CD4-positive, alpha-beta T cell (primary cell): ENCODE measurements around the gene MCFD2. TPM values are rescaled to one million over a fixed set of nuclear protein-coding genes. Genes with fewer than 3 reads are reported as not detected.

ENCODE experiments used
- ATAC-seq: fragments of 200-7000 bp; cut with Tn5 transposase; one replicate; pipeline ENCODE4 v1.10.0; 2022; ENCODE audit warnings: mild to moderate bottlenecking; ENCODE audit not compliant: poor library complexity
- CTCF ChIA-PET: fragments of 350-600 bp; sonication (Branson Sonifier 250); formaldehyde crosslinking; loops from one replicate; lab custom pipeline; 2021; ENCODE audit warnings: antibody characterized with exemption, inconsistent platforms; lab: Charles Lee
- POLR2A ChIA-PET: fragments of 350-600 bp; sonication (Branson Sonifier 250); formaldehyde crosslinking; loops from one replicate; lab custom pipeline; 2021; ENCODE audit warnings: antibody characterized with exemption, inconsistent platforms; lab: Charles Lee
- DNase-seq, 14 experiments: peaks; one replicate each; pipeline ENCODE4 v3.0.0-alpha.2; 2013 to 2020; ENCODE audit warnings: mixed read lengths in 2 of 14
- H3K27ac ChIP-seq, 2 donors: one replicate each; pipeline versions ENCODE4 v1.5.1 to v1.7.0; 2013; ENCODE audit warnings: low read length in 2 of 2, low read depth in 1 of 2, mild to moderate bottlenecking in 1 of 2
- H3K27me3 ChIP-seq, 2 experiments: 1 replicate in 1 of 2; 2 replicates in 1 of 2; pipeline versions ENCODE4 v1.6.1 to v1.7.0; 2013; ENCODE audit warnings: low read length in 2 of 2, control low read depth in 1 of 2, mild to moderate bottlenecking in 1 of 2, moderate library complexity in 1 of 2; ENCODE audit not compliant: insufficient read depth in 2 of 2, control insufficient read depth in 1 of 2
- H3K36me3 ChIP-seq: one replicate; pipeline ENCODE4 v1.6.1; 2013; ENCODE audit warnings: low read length, control low read depth; ENCODE audit not compliant: insufficient read depth
- H3K4me1 ChIP-seq: one replicate; pipeline ENCODE4 v1.6.1; 2013; ENCODE audit warnings: low read length, control low read depth; ENCODE audit not compliant: insufficient read depth
- H3K4me3 ChIP-seq: one replicate; pipeline ENCODE4 v1.5.1; 2013; ENCODE audit warnings: mild to moderate bottlenecking, low read length, moderate library complexity
- H3K9me3 ChIP-seq, 2 experiments: 1 replicate in 1 of 2; 2 replicates in 1 of 2; pipeline versions ENCODE4 v1.6.1 to v1.7.0; 2013; ENCODE audit warnings: low read length in 2 of 2, mild to moderate bottlenecking in 2 of 2, control low read depth in 1 of 2, moderate library complexity in 1 of 2; ENCODE audit not compliant: control insufficient read depth in 1 of 2, insufficient read depth in 1 of 2
- H3K27ac Mint-ChIP-seq: one replicate; pipeline ENCODE4 v1.8.0; 2020; ENCODE audit warnings: mixed read lengths
- H3K27me3 Mint-ChIP-seq: one replicate; pipeline ENCODE4 v1.8.0; 2021; ENCODE audit warnings: mixed read lengths
- H3K36me3 Mint-ChIP-seq: one replicate; pipeline ENCODE4 v1.8.0; 2021; ENCODE audit warnings: low read depth, mixed read lengths
- H3K4me1 Mint-ChIP-seq: one replicate; pipeline ENCODE4 v1.8.0; 2021; ENCODE audit warnings: low read depth, mixed read lengths
- H3K4me3 Mint-ChIP-seq: one replicate; pipeline ENCODE4 v1.8.0; 2020; ENCODE audit warnings: mild to moderate bottlenecking, mixed read lengths
- H3K9me3 Mint-ChIP-seq: one replicate; pipeline ENCODE4 v1.8.0; 2020; ENCODE audit warnings: mixed read lengths
- CTCF ChIP-seq: fragments of 200-600 bp; IDR thresholded peaks from one replicate; pipeline ENCODE4 v1.8.0; 2022; ENCODE audit warnings: antibody characterized with exemption, mild to moderate bottlenecking
- intact Hi-C, 2 experiments: fragments of 100-400 bp; cut with DNase I in 1 of 2; cut with micrococcal nuclease in 1 of 2; formaldehyde crosslinking; loops; one replicate each; pipeline versions ENCODE4 v1.15.1 to v1.9.0; 2023 to 2025; cut with DNase I, micrococcal nuclease
- total RNA-seq, 174 experiments: library from RNA in 2 of 174; stranded (reverse) in 2 of 174; gene quantifications; one replicate each; pipeline ENCODE4 v1.2.3 and lab custom pipeline; 2021 to 2026

MCFD2 gene
- total RNA-seq, 2 experiments from 2014 or later = 29.1 to 29.7 TPM

GRCh38 chr2:46917628-46918027 is 2.0 kb upstream of the MCFD2 start:
- TF ChIP-seq CTCF = no peak
- Histone ChIP-seq H3K27ac (no peak overlapping the region), H3K36me3 (peaks cover 5% of the 10 kb centered on the region), H3K4me3 (no peak overlapping the region), H3K27me3 (no peaks in the 10 kb centered on the region), H3K9me3 (no peaks in the 10 kb centered on the region), H3K4me1 (peaks cover 43% of the 10 kb centered on the region)
- peaks cover 22% of the 10 kb centered on the region for H3K36me3 Mint-ChIP-seq
- H3K27me3 Mint-ChIP-seq = no peaks in the 10 kb centered on the region
- peak overlapping the region; percentile 32 for H3K27ac Mint-ChIP-seq
- intact Hi-C loops = loop anchor here in 1 of 2 experiments (2.0 to 10.0 kb wide), 5 partner anchors 355 to 1273 kb away; partner anchors contain the start of genes MSH2 and MSH6
- ATAC-seq (peak; percentile 7), DNase-seq (peak in 3 of 14 experiments; percentile 27 to 58 (median 57))
- ChIA-PET CTCF (interaction anchor here (0.6 kb wide), 1 partner anchor 27 kb away, joined by 3 read pairs; no protein-coding TSS in a partner anchor), POLR2A (no interaction called here)
- H3K4me3 Mint-ChIP-seq = peak overlapping the region; percentile 82
- peaks cover 77% of the 10 kb centered on the region for H3K4me1 Mint-ChIP-seq
- H3K9me3 Mint-ChIP-seq = no peaks in the 10 kb centered on the region

- Mint-ChIP-seq H3K9me3 (no peaks in the 10 kb centered on the region), H3K4me1 (peaks cover 65% of the 10 kb centered on the region), H3K36me3 (peaks cover 30% of the 10 kb centered on the region), H3K27me3 (no peaks in the 10 kb centered on the region), H3K27ac (peak overlapping the region; percentile 86), H3K4me3 (peak overlapping the region; percentile 82)
- DNase-seq (peak; percentile 54 to 92 (median 74)), ATAC-seq (peak; percentile 85)
- CTCF ChIA-PET = interaction anchor here (0.8 to 1.6 kb wide), 3 partner anchors 21 to 407 kb away, joined by 3 to 8 read pairs (median 3); no protein-coding TSS in a partner anchor
- H3K27ac ChIP-seq = peak overlapping the region; percentile 74 to 87
- no peaks in the 10 kb centered on the region for H3K27me3 ChIP-seq
- H3K4me1 ChIP-seq = peaks cover 41% of the 10 kb centered on the region
- peak overlapping the region; percentile 80 for H3K4me3 ChIP-seq
- intact Hi-C loops = loop anchor here in 1 of 2 experiments (2.0 to 10.0 kb wide), 5 partner anchors 356 to 1271 kb away; partner anchors contain the start of genes MSH2 and MSH6
- no peak for TF ChIP-seq CTCF
- POLR2A ChIA-PET = interaction anchor here (0.6 to 1.2 kb wide), 5 partner anchors 13 to 619 kb away, joined by 3 read pairs; partner anchors contain the start of gene EPAS1
- peaks cover 9% of the 10 kb centered on the region for H3K36me3 ChIP-seq
- no peaks in the 10 kb centered on the region for H3K9me3 ChIP-seq
These were observed 415 bp upstream of the MCFD2 start for GRCh38 chr2:46915811-46916630.

- Mint-ChIP-seq H3K36me3 (peaks cover 40% of the 10 kb centered on the region), H3K9me3 (no peaks in the 10 kb centered on the region), H3K27ac (peak overlapping the region; percentile 86), H3K4me1 (peaks cover 63% of the 10 kb centered on the region), H3K4me3 (peak overlapping the region; percentile 82), H3K27me3 (no peaks in the 10 kb centered on the region)
- no peak for ATAC-seq
- H3K4me3 ChIP-seq = peak overlapping the region; percentile 80
- H3K36me3 ChIP-seq = peaks cover 20% of the 10 kb centered on the region
- no peak for TF ChIP-seq CTCF
- POLR2A ChIA-PET = no interaction called here
- CTCF ChIA-PET = interaction anchor here (1.0 kb wide), 1 partner anchor 22 kb away, joined by 3 read pairs; no protein-coding TSS in a partner anchor
- no peak overlapping the region for H3K27ac ChIP-seq
- no peak for DNase-seq
- intact Hi-C loops = loop anchor here in 1 of 2 experiments (5.0 to 10.0 kb wide), 4 partner anchors 358 to 1270 kb away; partner anchors contain the start of genes MSH2 and MSH6
- no peaks in the 10 kb centered on the region for H3K9me3 ChIP-seq
- H3K27me3 ChIP-seq = no peaks in the 10 kb centered on the region
- peaks cover 47% of the 10 kb centered on the region for H3K4me1 ChIP-seq
These were observed 902 bp downstream of the MCFD2 start for GRCh38 chr2:46914578-46915230.
